Stimulated activated CD8-positive, alpha-beta memory T cell treated with anti-CD3 and anti-CD28 coated beads, Interleukin-4, amount 100 ng/mL, for 48 hours (primary cell): ENCODE measurements around the gene HEYL.
A peak's percentile ranks its signal among the peaks of the same experiment; 100 is the strongest.

ENCODE experiments used
- DNase-seq: peaks from one replicate; pipeline ENCODE4 v3.0.0-alpha.2; 2020

Gene HEYL

GRCh38 chr1:39663559-39663958 is 24.1 kb upstream of the HEYL start:
- no peak for DNase-seq

- DNase-seq = no peak
Observed at GRCh38 chr1:39662861-39663260, 23.4 kb upstream of the HEYL start.

- DNase-seq = no peak
Observed at GRCh38 chr1:39659538-39659937, 20.1 kb upstream of the HEYL start.

- DNase-seq = no peak
Observed at GRCh38 chr1:39659110-39659509, 19.7 kb upstream of the HEYL start.

GRCh38 chr1:39657923-39658485 is 18.6 kb upstream of the HEYL start:
- peak; percentile 80 for DNase-seq

GRCh38 chr1:39657402-39657801 is 18.0 kb upstream of the HEYL start:
- no peak for DNase-seq

GRCh38 chr1:39656391-39656790 is 16.9 kb upstream of the HEYL start:
- no peak for DNase-seq

- DNase-seq = no peak
Observed at GRCh38 chr1:39655578-39656268, 16.3 kb upstream of the HEYL start.

GRCh38 chr1:39654291-39654690 is 14.8 kb upstream of the HEYL start:
- no peak for DNase-seq

GRCh38 chr1:39653546-39654031 is 14.1 kb upstream of the HEYL start:
- peak; percentile 82 for DNase-seq

- no peak for DNase-seq
Observed at GRCh38 chr1:39652554-39652953, 13.1 kb upstream of the HEYL start.

GRCh38 chr1:39652105-39652504 is 12.7 kb upstream of the HEYL start:
- DNase-seq = no peak

- no peak for DNase-seq
Observed at GRCh38 chr1:39650431-39650830, 11.0 kb upstream of the HEYL start.

GRCh38 chr1:39649636-39650185 is 10.3 kb upstream of the HEYL start:
- no peak for DNase-seq

- no peak for DNase-seq
Observed at GRCh38 chr1:39648496-39648895, 9.1 kb upstream of the HEYL start.

- no peak for DNase-seq
Observed at GRCh38 chr1:39647247-39647646, 7.8 kb upstream of the HEYL start.

- no peak for DNase-seq
Observed at GRCh38 chr1:39646232-39647081, 7.0 kb upstream of the HEYL start.

- DNase-seq = no peak
Observed at GRCh38 chr1:39645411-39646043, 6.1 kb upstream of the HEYL start.

GRCh38 chr1:39643705-39644104 is 4.3 kb upstream of the HEYL start:
- no peak for DNase-seq

GRCh38 chr1:39642796-39643195 is 3.4 kb upstream of the HEYL start:
- no peak for DNase-seq

- DNase-seq = no peak
Observed at GRCh38 chr1:39640861-39641260, 1.4 kb upstream of the HEYL start.

GRCh38 chr1:39638965-39639304 is 508 bp downstream of the HEYL start:
- DNase-seq = no peak

GRCh38 chr1:39637361-39637760 is 2.1 kb downstream of the HEYL start:
- no peak for DNase-seq
